Karpas-422 (cell line): ENCODE data around the gene AGAP2. TPM values are rescaled to one million over a fixed set of nuclear protein-coding genes. Genes with fewer than 3 reads are reported as not detected.
"Not testable (repeated sequence)": the region's sequence is repeated elsewhere in the genome, so short reads cannot be mapped to it uniquely, and the experiment has no call there.

Source experiments
- DNase-seq: peaks from one replicate; pipeline ENCODE4 v3.0.0-alpha.2; 2015
- H2AFZ ChIP-seq: fragments of 200-600 bp; sonication (generic); 2 replicates; pipeline ENCODE4 v1.6.1; 2014; ENCODE audit warnings: antibody characterized with exemption, low read length, mixed read lengths
- H3K27ac ChIP-seq: fragments of 200-600 bp; sonication (generic); 2 replicates; pipeline ENCODE4 v1.5.1; 2014; ENCODE audit warnings: mild to moderate bottlenecking, low read length, moderate library complexity
- H3K27me3 ChIP-seq: fragments of 200-600 bp; sonication (generic); 2 replicates; pipeline ENCODE4 v1.6.1; 2014; ENCODE audit warnings: low read length, mixed read lengths
- H3K36me3 ChIP-seq: fragments of 200-600 bp; sonication (generic); 2 replicates; pipeline ENCODE4 v1.6.1; 2014; ENCODE audit warnings: low read length, mixed read lengths; ENCODE audit not compliant: insufficient read depth
- H3K4me1 ChIP-seq: fragments of 200-600 bp; sonication (generic); 2 replicates; pipeline ENCODE4 v1.6.1; 2014; ENCODE audit warnings: mild to moderate bottlenecking, low read length, mixed read lengths
- H3K4me2 ChIP-seq: fragments of 200-600 bp; sonication (generic); 2 replicates; pipeline ENCODE4 v1.6.1; 2014; ENCODE audit warnings: low read length, low read depth, mild to moderate bottlenecking; ENCODE audit not compliant: poor library complexity, severe bottlenecking
- H3K4me3 ChIP-seq: fragments of 200-600 bp; sonication (generic); 2 replicates; pipeline ENCODE4 v1.5.1; 2014; ENCODE audit warnings: mild to moderate bottlenecking, antibody characterized with exemption, low read length, mixed read lengths
- H3K79me2 ChIP-seq: fragments of 200-600 bp; sonication (generic); 2 replicates; pipeline ENCODE4 v1.6.1; 2014; ENCODE audit warnings: mild to moderate bottlenecking, low read length, mixed read lengths
- H3K9ac ChIP-seq: fragments of 200-600 bp; sonication (generic); 2 replicates; pipeline ENCODE4 v1.6.0; 2014; ENCODE audit warnings: low read length
- H3K9me2 ChIP-seq: fragments of 200-600 bp; sonication (generic), shearing (Covaris generic); replicated peaks from 2 replicates; pipeline ENCODE4 v1.6.0; 2014; ENCODE audit warnings: mild to moderate bottlenecking, low read length, moderate library complexity; ENCODE audit not compliant: insufficient read depth
- H3K9me3 ChIP-seq: fragments of 300-700, 200-600 bp; sonication (generic); 2 replicates; pipeline ENCODE4 v1.6.1; 2014; ENCODE audit warnings: low read length, mixed read lengths
- H4K20me1 ChIP-seq: fragments of 200-600 bp; sonication (generic); 2 replicates; pipeline ENCODE4 v1.6.1; 2014; ENCODE audit warnings: mild to moderate bottlenecking, antibody characterized with exemption, low read length, low read depth; ENCODE audit not compliant: insufficient read depth
- total RNA-seq: library from RNA; depleted of rRNA; stranded (reverse); fragments of >200 nt; shearing (Covaris generic); gene quantifications from 2 replicates; pipeline ENCODE4 v1.2.3, GENCODE V29; 2014; ENCODE audit warnings: low replicate concordance

AGAP2 gene
- total RNA-seq, 1 experiment from 2014 or later = 6.7 TPM

- H3K36me3 ChIP-seq = peaks cover 28% of the 10 kb centered on the region
- no peaks in the 10 kb centered on the region for H3K27me3 ChIP-seq
- no peaks in the 10 kb centered on the region for H3K79me2 ChIP-seq
- H2AFZ ChIP-seq = no peak overlapping the region
- peaks cover 10% of the 10 kb centered on the region for H3K4me1 ChIP-seq
- no peak overlapping the region for H3K27ac ChIP-seq
- H3K4me2 ChIP-seq = no peak overlapping the region
- H3K9me3 ChIP-seq = no peaks in the 10 kb centered on the region
- DNase-seq = no peak
- no peaks in the 10 kb centered on the region for H4K20me1 ChIP-seq
- H3K4me3 ChIP-seq = no peak overlapping the region
- H3K9me2 ChIP-seq = no peaks in the 10 kb centered on the region
- no peak overlapping the region for H3K9ac ChIP-seq
Observed at GRCh38 chr12:57717131-57717530, 21.4 kb downstream of the AGAP2 start.

GRCh38 chr12:57716305-57716704 lies 22.2 kb downstream of the AGAP2 start:
- Histone ChIP-seq H3K9me2 (no peaks in the 10 kb centered on the region), H3K27me3 (no peaks in the 10 kb centered on the region), H3K4me2 (no peak overlapping the region), H3K36me3 (peaks cover 32% of the 10 kb centered on the region), H3K4me3 (no peak overlapping the region), H4K20me1 (no peaks in the 10 kb centered on the region), H2AFZ (no peak overlapping the region), H3K9me3 (no peaks in the 10 kb centered on the region), H3K9ac (no peak overlapping the region), H3K4me1 (peaks cover 10% of the 10 kb centered on the region), H3K79me2 (0 out of 2 replicates have a peak, but pooled peaks cover 2% of the 10 kb centered on the region), H3K27ac (no peak overlapping the region)
- DNase-seq = no peak

GRCh38 chr12:57715786-57716185 lies 22.8 kb downstream of the AGAP2 start:
- Histone ChIP-seq H3K9ac (no peak overlapping the region), H3K9me2 (no peaks in the 10 kb centered on the region), H3K27me3 (no peaks in the 10 kb centered on the region), H3K27ac (peak overlapping the region; percentile 65; the same call in 1 of the 2 replicates), H3K9me3 (no peaks in the 10 kb centered on the region), H3K4me3 (no peak overlapping the region), H3K79me2 (0 out of 2 replicates have a peak, but pooled peaks cover 2% of the 10 kb centered on the region), H3K36me3 (peaks cover 32% of the 10 kb centered on the region), H3K4me1 (peaks cover 10% of the 10 kb centered on the region), H2AFZ (no peak overlapping the region), H4K20me1 (no peaks in the 10 kb centered on the region), H3K4me2 (no peak overlapping the region)
- no peak for DNase-seq

GRCh38 chr12:57715036-57715748 lies 23.4 kb downstream of the AGAP2 start:
- H3K27ac ChIP-seq = peak overlapping the region; percentile 65; the same call in 1 of the 2 replicates
- not testable (repeated sequence) for H3K9ac ChIP-seq

GRCh38 chr12:57713209-57713608 lies 25.3 kb downstream of the AGAP2 start:
- H3K9ac ChIP-seq = no peak overlapping the region
- H3K4me1 ChIP-seq = peaks cover 33% of the 10 kb centered on the region
- H3K9me3 ChIP-seq = no peaks in the 10 kb centered on the region
- H2AFZ ChIP-seq = no peak overlapping the region
- peaks cover 24% of the 10 kb centered on the region for H3K36me3 ChIP-seq
- H3K27me3 ChIP-seq = no peaks in the 10 kb centered on the region
- no peak overlapping the region for H3K4me3 ChIP-seq
- no peak overlapping the region for H3K27ac ChIP-seq
- no peaks in the 10 kb centered on the region for H3K9me2 ChIP-seq
- no peak for DNase-seq
- 0 out of 2 replicates have a peak, but pooled peaks cover 2% of the 10 kb centered on the region for H3K79me2 ChIP-seq
- H4K20me1 ChIP-seq = no peaks in the 10 kb centered on the region
- H3K4me2 ChIP-seq = no peak overlapping the region

More at GRCh38 chr12:57715036-57715748, 23.4 kb downstream of the AGAP2 start:
- not testable (repeated sequence) for H2AFZ ChIP-seq, H3K4me2 ChIP-seq, H3K79me2 ChIP-seq, H3K9me3 ChIP-seq, H3K4me3 ChIP-seq, H4K20me1 ChIP-seq, H3K9me2 ChIP-seq, H3K27me3 ChIP-seq
- Histone ChIP-seq H3K4me1 (peaks cover 15% of the 10 kb centered on the region), H3K36me3 (peaks cover 32% of the 10 kb centered on the region)
- DNase-seq = peak; percentile 68

GRCh38 chr12:57712701-57713100 lies 25.8 kb downstream of the AGAP2 start:
- Histone ChIP-seq H3K4me3 (no peak overlapping the region), H3K4me1 (peaks cover 35% of the 10 kb centered on the region), H3K4me2 (no peak overlapping the region), H3K27ac (no peak overlapping the region), H3K36me3 (peaks cover 22% of the 10 kb centered on the region), H2AFZ (no peak overlapping the region), H3K9me2 (no peaks in the 10 kb centered on the region), H3K9me3 (no peaks in the 10 kb centered on the region), H3K9ac (no peak overlapping the region), H3K79me2 (0 out of 2 replicates have a peak, but pooled peaks cover 2% of the 10 kb centered on the region), H4K20me1 (no peaks in the 10 kb centered on the region), H3K27me3 (no peaks in the 10 kb centered on the region)
- DNase-seq = no peak

GRCh38 chr12:57708296-57708695 lies 30.2 kb downstream of the AGAP2 start:
- Histone ChIP-seq H3K36me3 (peaks cover 30% of the 10 kb centered on the region), H3K4me2 (no peak overlapping the region), H3K9me3 (peaks cover 6% of the 10 kb centered on the region), H3K9me2 (no peaks in the 10 kb centered on the region), H3K4me1 (peaks cover 25% of the 10 kb centered on the region), H3K4me3 (no peak overlapping the region), H3K27ac (no peak overlapping the region), H3K79me2 (0 out of 2 replicates have a peak, but pooled peaks cover 6% of the 10 kb centered on the region), H3K27me3 (no peaks in the 10 kb centered on the region), H3K9ac (no peak overlapping the region), H2AFZ (no peak overlapping the region), H4K20me1 (no peaks in the 10 kb centered on the region)
- no peak for DNase-seq

- H3K79me2 ChIP-seq = 0 out of 2 replicates have a peak, but pooled peaks cover 8% of the 10 kb centered on the region
- no peaks in the 10 kb centered on the region for H3K27me3 ChIP-seq
- no peaks in the 10 kb centered on the region for H3K9me2 ChIP-seq
- peaks cover 25% of the 10 kb centered on the region for H3K4me1 ChIP-seq
- H2AFZ ChIP-seq = no peak overlapping the region
- no peak overlapping the region for H3K27ac ChIP-seq
- peaks cover 8% of the 10 kb centered on the region for H3K9me3 ChIP-seq
- no peak overlapping the region for H3K4me3 ChIP-seq
- DNase-seq = no peak
- peaks cover 41% of the 10 kb centered on the region for H3K36me3 ChIP-seq
- H3K9ac ChIP-seq = no peak overlapping the region
- no peak overlapping the region for H3K4me2 ChIP-seq
- no peaks in the 10 kb centered on the region for H4K20me1 ChIP-seq
Observed at GRCh38 chr12:57707250-57707649, 31.3 kb downstream of the AGAP2 start.
